HAP-1 (cell line): ENCODE results near the gene CROCC.
"Not testable (repeated sequence)": the region's sequence is repeated elsewhere in the genome, so short reads cannot be mapped to it uniquely, and the experiment has no call there.

Experiments used
- DNase-seq, 2 experiments: peaks; one replicate each; pipeline ENCODE4 v3.0.0-alpha.2; 2016 to 2020; ENCODE audit warnings: low spot score in 2 of 2
- H3K27me3 ChIP-seq: fragments of 250-450 bp; sonication (Bioruptor Pico); 2 replicates; pipeline ENCODE4 v1.5.1; 2020; ENCODE audit warnings: low read depth, mild to moderate bottlenecking, moderate library complexity
- H3K36me3 ChIP-seq: fragments of 250-450 bp; sonication (Bioruptor Pico); replicated peaks from 2 replicates; pipeline ENCODE4 v1.5.1; 2020; ENCODE audit warnings: mild to moderate bottlenecking
- H3K4me1 ChIP-seq: fragments of 250-450 bp; sonication (Bioruptor Pico); 2 replicates; pipeline ENCODE4 v1.5.1; 2020; ENCODE audit warnings: mild to moderate bottlenecking
- H3K4me3 ChIP-seq: fragments of 250-450 bp; sonication (Bioruptor Pico); 2 replicates; pipeline ENCODE4 v1.5.1; 2020; ENCODE audit warnings: mild to moderate bottlenecking, moderate library complexity
- H3K9me3 ChIP-seq: fragments of 250-450 bp; sonication (Bioruptor Pico); 2 replicates; pipeline ENCODE4 v1.5.1; 2020; ENCODE audit warnings: mild to moderate bottlenecking, moderate library complexity
- in situ Hi-C: fragments of 300-500 bp; cut with MboI; formaldehyde crosslinking; loops from 3 replicates; pipeline ENCODE4 v1.14.3; 2020; ENCODE audit warnings: low sequenced_read_pairs, inconsistent platforms, mixed read lengths

CROCC gene

DNA sequence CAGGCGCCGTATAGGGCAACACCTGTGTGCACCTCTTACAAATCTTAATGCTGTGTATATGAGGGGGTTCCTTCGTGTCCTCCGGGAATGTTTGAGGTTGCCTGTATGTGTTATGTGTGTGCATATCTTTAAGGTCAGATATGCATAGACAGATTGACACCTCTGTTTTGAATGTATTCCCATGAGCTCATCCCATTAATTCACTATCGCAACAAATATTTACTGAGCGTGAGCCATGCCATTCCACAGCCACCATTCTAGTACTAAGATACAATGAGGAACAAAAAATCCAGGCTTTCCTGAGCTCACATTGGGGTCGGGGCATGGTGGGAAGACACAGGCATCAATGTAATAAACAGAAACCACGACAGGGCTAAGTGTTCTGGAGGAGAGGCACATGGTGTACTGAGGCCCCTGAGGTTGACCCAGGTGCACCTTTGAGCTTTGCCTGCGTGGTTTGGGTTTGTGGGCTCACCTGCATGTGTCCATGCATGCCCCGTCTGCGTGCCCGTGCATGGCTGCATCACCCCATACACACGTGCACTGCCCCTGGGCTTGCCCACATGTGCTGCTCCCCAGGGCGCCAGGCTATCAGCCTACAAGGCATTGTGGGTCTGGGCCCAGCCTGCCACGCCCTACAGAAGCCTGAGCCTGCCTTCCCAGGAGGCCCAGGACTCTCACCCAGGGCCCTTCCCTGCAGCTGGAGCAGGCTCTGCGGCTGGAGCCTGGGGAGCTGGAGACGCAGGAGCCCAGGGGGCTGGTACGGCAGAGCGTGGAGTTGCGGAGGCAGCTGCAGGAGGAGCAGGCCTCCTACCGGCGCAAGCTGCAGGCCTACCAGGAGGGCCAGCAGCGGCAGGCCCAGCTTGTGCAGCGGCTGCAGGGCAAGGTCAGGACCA, 7.7 kb downstream of the CROCC start:
- H3K4me3 ChIP-seq, H3K9me3 ChIP-seq, in situ Hi-C loops, H3K36me3 ChIP-seq, H3K4me1 ChIP-seq, DNase-seq, H3K27me3 ChIP-seq: not testable (repeated sequence)

DNA sequence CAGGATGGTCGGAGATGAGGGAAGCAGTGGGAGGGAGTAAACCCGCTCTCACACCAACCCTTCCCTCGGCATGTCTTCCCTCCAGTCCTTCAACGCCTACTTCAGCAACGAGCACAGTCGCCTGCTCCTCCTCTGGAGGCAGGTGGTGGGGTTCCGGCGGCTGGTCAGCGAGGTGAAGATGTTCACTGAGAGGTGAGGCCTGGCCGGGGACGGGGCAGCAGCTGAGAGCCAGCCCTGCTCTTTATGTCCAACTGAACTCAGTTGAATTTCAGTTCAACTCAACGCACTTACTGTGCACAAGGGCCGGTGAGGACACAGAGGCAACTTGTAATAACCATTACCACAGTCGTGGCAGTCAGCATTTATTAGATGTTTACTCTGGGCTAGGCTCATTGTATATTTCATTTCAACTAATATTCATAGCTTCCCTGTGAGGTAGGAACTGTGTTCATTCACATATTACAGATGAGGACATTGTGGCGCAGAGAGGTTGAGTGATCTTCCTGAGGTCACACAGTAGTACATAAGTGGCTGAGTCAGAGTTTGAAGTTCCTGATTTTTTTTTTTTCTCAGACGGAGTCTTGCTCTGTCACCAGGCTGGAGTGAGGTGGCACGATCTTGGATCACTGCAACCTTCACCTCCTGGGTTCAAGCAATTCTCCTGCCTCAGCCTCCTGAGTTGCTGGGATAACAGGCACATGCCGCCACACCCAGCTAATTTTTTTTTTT, 9.6 kb downstream of the CROCC start:
- DNase-seq, H3K4me1 ChIP-seq, H3K36me3 ChIP-seq, H3K27me3 ChIP-seq, in situ Hi-C loops, H3K4me3 ChIP-seq, H3K9me3 ChIP-seq: not testable (repeated sequence)

- H3K27me3 ChIP-seq, H3K4me1 ChIP-seq, in situ Hi-C loops, H3K9me3 ChIP-seq, H3K36me3 ChIP-seq, H3K4me3 ChIP-seq, DNase-seq: not testable (repeated sequence)
Observed at GRCh38 chr1:16933945-16934344, 12.2 kb downstream of the CROCC start.

- in situ Hi-C loops = loop anchor here (5.0 kb wide), 1 partner anchor 454 kb away; no protein-coding TSS in a partner anchor
- not testable (repeated sequence) for H3K27me3 ChIP-seq, H3K4me1 ChIP-seq, H3K9me3 ChIP-seq, DNase-seq, H3K4me3 ChIP-seq, H3K36me3 ChIP-seq
Observed at GRCh38 chr1:16936580-16936979, 14.8 kb downstream of the CROCC start.

- Histone ChIP-seq H3K27me3 (no peaks in the 10 kb centered on the region), H3K36me3 (no peaks in the 10 kb centered on the region; the same call in 1 of the 2 replicates), H3K4me3 (no peak overlapping the region), H3K4me1 (no peaks in the 10 kb centered on the region), H3K9me3 (no peaks in the 10 kb centered on the region)
- in situ Hi-C loops = loop anchor here (5.0 kb wide), 1 partner anchor 456 kb away; no protein-coding TSS in a partner anchor
- DNase-seq = no peak
Observed at GRCh38 chr1:16938351-16939321, 16.9 kb downstream of the CROCC start.

DNA sequence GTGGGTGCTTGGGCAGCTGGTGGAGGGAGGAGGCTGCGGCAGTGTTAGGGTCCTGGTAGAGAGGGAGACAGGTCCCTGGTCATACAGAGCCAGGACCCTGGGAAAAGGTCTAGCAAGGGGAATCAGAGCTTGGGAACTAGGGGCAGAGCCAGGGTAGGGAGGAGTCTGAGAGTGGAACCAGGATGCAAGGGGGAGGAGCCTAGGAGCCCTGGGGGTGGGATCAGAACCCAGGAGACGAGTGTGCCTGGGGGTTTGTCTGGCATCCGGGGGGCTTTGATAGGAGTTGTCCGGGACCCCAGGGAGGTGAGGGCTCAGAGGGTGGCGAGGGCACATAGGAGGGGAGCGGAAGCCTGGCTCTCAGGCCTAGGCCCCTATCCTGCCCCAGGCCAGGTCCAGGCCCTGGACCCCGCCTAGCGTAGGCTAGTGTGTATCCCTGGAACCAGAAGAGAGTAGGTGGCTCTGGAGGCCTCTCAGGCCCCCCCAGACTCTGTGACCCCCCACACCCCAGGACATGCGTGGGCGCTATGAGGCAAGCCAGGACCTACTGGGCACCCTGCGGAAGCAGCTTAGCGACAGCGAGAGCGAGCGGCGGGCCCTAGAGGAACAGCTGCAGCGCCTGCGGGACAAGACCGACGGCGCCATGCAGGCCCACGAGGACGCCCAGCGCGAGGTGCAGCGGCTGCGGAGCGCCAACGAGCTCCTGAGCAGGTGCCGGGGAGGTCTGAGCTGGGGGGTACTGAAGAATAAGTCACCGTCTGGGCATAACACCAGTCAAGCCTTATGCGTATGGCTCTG, 17.9 kb downstream of the CROCC start:
- in situ Hi-C loops = loop anchor here (5.0 kb wide), 1 partner anchor 457 kb away; no protein-coding TSS in a partner anchor
- not testable (repeated sequence) for H3K4me3 ChIP-seq

DNA sequence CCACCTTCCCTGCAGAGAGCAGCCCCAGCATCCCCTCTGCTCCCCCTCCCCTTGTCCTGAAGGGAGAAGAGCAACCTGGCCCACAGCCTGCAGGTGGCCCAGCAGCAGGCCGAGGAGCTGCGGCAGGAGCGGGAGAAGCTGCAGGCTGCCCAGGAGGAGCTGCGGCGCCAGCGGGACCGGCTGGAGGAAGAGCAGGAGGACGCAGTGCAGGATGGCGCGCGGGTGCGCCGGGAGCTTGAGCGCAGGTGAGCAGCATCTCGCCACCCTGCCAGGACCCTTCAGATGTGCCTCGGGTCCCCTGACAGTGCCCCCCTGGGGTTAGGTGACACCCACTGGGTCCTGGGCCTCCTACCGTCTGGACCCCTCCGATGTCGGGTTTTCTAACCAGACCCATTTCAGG, 22.3 kb downstream of the CROCC start:
- H3K36me3 ChIP-seq = no peaks in the 10 kb centered on the region

More for the DNA sequence above, 17.9 kb downstream of the CROCC start:
- DNase-seq, H3K27me3 ChIP-seq, H3K4me1 ChIP-seq, H3K9me3 ChIP-seq, H3K36me3 ChIP-seq: not testable (repeated sequence)

DNA sequence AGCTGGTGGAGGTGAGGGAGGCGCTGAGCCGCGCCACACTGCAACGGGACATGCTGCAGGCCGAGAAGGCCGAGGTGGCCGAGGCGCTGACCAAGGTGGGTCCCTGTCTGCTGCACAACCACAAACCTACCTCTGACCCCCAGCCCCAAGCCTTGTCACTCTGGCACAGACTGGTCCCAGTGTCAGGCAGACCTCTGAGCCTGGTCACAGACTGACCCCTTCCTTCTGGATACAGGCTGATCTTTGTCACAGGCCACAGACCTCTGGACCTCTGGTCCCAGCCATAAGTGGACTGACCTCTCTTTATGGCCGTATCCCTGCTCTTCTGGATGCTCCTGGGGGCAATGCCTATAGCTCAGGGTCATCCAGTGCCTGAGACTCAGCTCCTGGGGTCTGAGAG, 23.8 kb downstream of the CROCC start:
- H3K36me3 ChIP-seq, H3K9me3 ChIP-seq, DNase-seq, H3K4me3 ChIP-seq, in situ Hi-C loops, H3K27me3 ChIP-seq, H3K4me1 ChIP-seq: not testable (repeated sequence)

More for the DNA sequence above, 22.3 kb downstream of the CROCC start:
- no peaks in the 10 kb centered on the region for H3K4me1 ChIP-seq
- no peak overlapping the region for H3K4me3 ChIP-seq
- no peak for DNase-seq
- in situ Hi-C loops = no loop called here
- no peaks in the 10 kb centered on the region for H3K27me3 ChIP-seq
- H3K9me3 ChIP-seq = no peaks in the 10 kb centered on the region

- in situ Hi-C loops, H3K9me3 ChIP-seq, H3K4me3 ChIP-seq, H3K36me3 ChIP-seq, DNase-seq, H3K27me3 ChIP-seq, H3K4me1 ChIP-seq: not testable (repeated sequence)
Observed at GRCh38 chr1:16946185-16946584, 24.5 kb downstream of the CROCC start.

DNA sequence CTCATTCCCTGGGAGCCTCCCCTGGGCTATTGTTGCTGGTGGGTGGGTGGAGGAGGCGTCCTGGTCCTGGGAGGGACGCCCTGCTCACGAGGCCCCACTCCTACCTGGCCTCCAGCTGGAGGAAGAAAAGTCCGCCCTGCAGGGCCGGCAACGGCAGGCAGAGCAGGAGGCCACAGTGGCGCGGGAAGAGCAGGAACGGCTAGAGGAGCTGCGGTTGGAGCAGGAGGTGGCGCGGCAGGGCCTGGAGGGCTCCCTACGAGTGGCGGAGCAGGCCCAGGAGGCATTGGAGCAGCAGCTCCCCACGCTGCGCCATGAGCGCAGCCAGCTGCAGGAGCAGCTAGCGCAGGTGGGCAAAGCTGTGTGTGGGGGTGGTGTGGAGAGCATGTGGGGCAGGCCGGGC, 24.9 kb downstream of the CROCC start:
- Histone ChIP-seq H3K9me3 (no peaks in the 10 kb centered on the region), H3K36me3 (no peaks in the 10 kb centered on the region; the same call in 1 of the 2 replicates), H3K4me3 (no peak overlapping the region), H3K4me1 (peaks cover 3% of the 10 kb centered on the region), H3K27me3 (no peaks in the 10 kb centered on the region)
- in situ Hi-C loops = no loop called here
- DNase-seq = no peak

DNA sequence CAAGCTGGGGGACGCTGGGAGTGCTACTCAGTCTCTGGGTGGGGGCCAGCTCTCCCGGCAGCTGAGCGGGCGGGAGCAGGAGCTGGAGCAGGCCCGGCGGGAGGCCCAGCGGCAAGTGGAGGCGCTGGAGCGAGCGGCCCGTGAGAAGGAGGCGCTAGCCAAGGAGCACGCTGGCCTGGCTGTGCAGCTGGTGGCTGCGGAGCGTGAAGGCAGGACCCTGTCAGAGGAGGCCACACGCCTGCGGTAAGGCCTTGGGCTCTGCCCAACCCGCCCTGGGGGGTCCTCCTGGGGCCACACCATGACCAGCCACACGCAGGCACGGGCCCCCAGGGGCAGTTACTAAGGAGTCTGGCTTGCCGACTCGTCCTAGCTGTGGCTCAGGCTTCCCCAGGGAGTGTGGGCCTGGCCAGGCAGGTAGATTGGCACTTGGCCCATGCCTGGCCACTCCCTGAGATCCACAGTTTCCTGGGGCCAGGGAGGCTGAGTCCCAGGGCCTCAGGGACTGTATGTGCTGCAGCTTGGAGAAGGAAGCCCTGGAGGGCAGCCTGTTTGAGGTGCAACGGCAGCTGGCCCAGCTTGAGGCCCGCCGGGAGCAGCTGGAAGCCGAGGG, 26.7 kb downstream of the CROCC start:
- H3K27me3 ChIP-seq, H3K4me3 ChIP-seq, H3K9me3 ChIP-seq, H3K4me1 ChIP-seq, in situ Hi-C loops, DNase-seq, H3K36me3 ChIP-seq: not testable (repeated sequence)

DNA sequence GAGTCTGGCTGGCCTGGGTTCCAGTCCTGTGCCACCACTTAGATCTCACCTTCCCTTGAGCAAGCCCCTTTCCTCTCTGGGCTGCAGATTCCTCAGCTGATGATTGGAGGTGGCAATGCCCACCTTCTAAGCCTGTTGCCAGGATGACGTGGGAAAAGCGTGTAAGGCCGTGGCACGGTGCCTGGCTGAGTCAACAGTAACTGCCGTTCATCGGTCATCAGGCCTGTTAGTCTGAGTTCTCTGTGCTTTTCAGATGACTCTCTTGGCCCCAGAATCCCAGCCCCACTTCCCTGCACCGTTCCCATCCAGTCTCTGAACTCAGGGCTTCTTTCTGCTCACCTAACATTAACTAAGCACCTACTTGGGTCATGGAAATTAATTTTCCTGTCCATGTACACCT, 27.3 kb downstream of the CROCC start:
- H3K36me3 ChIP-seq, in situ Hi-C loops, H3K4me1 ChIP-seq, H3K4me3 ChIP-seq, H3K9me3 ChIP-seq, H3K27me3 ChIP-seq, DNase-seq: not testable (repeated sequence)
